K562 (cell line): ENCODE data around the gene RPP25. TPM values are rescaled to one million over a fixed set of nuclear protein-coding genes. Genes with fewer than 3 reads are reported as not detected.

Experiments
- ATAC-seq: fragments of 200-7000 bp; cut with Tn5 transposase; 3 replicates; pipeline ENCODE4 v1.9.1; 2020; ENCODE audit warnings: moderate library complexity
- BruUV-seq: library from RNA; stranded (reverse); fragments of 400-500 nt; replicated peaks from 2 replicates; lab custom pipeline; 2021; lab: Mats Ljungman, UMichigan
- CTCF ChIA-PET: fragments of 300-600 bp; formaldehyde crosslinking; extraction: SDS; loops from one replicate; lab custom pipeline; 2021; ENCODE audit warnings: low intra/inter-chr PET ratio; lab: Yijun Ruan, JAX
- POLR2A ChIA-PET: fragments of 300-600, 350-650 bp; sonication (Branson Sonifier 250); formaldehyde crosslinking; extraction: SDS; loops from one replicate; lab custom pipeline; 2021; ENCODE audit warnings: antibody characterized with exemption, inconsistent platforms; lab: Yijun Ruan, JAX
- DNase-seq, 4 experiments: peaks; one replicate each; pipeline versions ENCODE4 v3.0.0 to v3.0.0-alpha.2; 2011 to 2018; ENCODE audit warnings: low spot score in 3 of 4, mixed read lengths in 3 of 4; ENCODE audit errors: extremely low read depth in 1 of 4
- FAIRE-seq: peaks from 2 replicates; lab custom pipeline; 2011; peaks lifted over from hg19 to GRCh38; lab: Jason Lieb, UNC
- H2AFZ ChIP-seq: 2 replicates; pipeline ENCODE4 v1.6.0; 2011; ENCODE audit warnings: low read depth, low read length, control low read depth, inconsistent platforms
- H3K27ac ChIP-seq: fragments of 200-600 bp; 3 replicates; pipeline ENCODE4 v1.8.0; 2011; ENCODE audit warnings: low read depth, mild to moderate bottlenecking, control low read depth, inconsistent platforms, low read length, moderate library complexity, mixed read lengths; ENCODE audit errors: extremely low read depth
- H3K27me3 ChIP-seq, 2 experiments: fragments of 300-600 bp in 1 of 2; 2 replicates in 1 of 2; 3 replicates in 1 of 2; pipeline versions ENCODE4 v1.6.0 to v1.8.0; 2011; ENCODE audit warnings: inconsistent platforms in 2 of 2, low read length in 2 of 2, mild to moderate bottlenecking in 1 of 2, mixed read lengths in 1 of 2, moderate library complexity in 1 of 2; ENCODE audit not compliant: control insufficient read depth in 2 of 2, insufficient read depth in 2 of 2
- H3K36me3 ChIP-seq: fragments of 300-600 bp; 3 replicates; pipeline ENCODE4 v1.8.0; 2011; ENCODE audit warnings: mild to moderate bottlenecking, low read length, inconsistent platforms; ENCODE audit not compliant: control insufficient read depth, insufficient read depth
- H3K4me1 ChIP-seq, 2 experiments: fragments of 200-600 bp in 1 of 2; replicated peaks in 1 of 2; 2 replicates in 1 of 2; 3 replicates in 1 of 2; pipeline versions ENCODE4 v1.5.1 to v1.8.0; 2011; ENCODE audit warnings: inconsistent platforms in 2 of 2, low read length in 2 of 2, mild to moderate bottlenecking in 1 of 2, mixed read lengths in 1 of 2, moderate library complexity in 1 of 2; ENCODE audit not compliant: control insufficient read depth in 2 of 2, insufficient read depth in 2 of 2
- H3K4me2 ChIP-seq: 2 replicates; pipeline ENCODE4 v1.6.1; 2011; ENCODE audit warnings: low read length, control low read depth, inconsistent platforms, mixed read lengths; ENCODE audit not compliant: insufficient read depth
- H3K4me3 ChIP-seq: fragments of 200-600 bp; sonication (generic), shearing (Covaris generic); 2 replicates; pipeline ENCODE4 v1.5.1; 2016; ENCODE audit warnings: control low read depth, inconsistent platforms
- H3K79me2 ChIP-seq: fragments of 200-600 bp; 3 replicates; pipeline ENCODE4 v1.8.0; 2011; ENCODE audit warnings: low read length, inconsistent platforms; ENCODE audit not compliant: control insufficient read depth, insufficient read depth
- H3K9ac ChIP-seq, 2 experiments: 2 replicates each; pipeline versions ENCODE4 v1.6.0 to v1.6.1; 2011; ENCODE audit warnings: low read depth in 2 of 2, low read length in 2 of 2, control low read depth in 1 of 2, inconsistent platforms in 1 of 2, mild to moderate bottlenecking in 1 of 2, mixed read lengths in 1 of 2; ENCODE audit not compliant: insufficient read depth in 1 of 2
- H3K9me1 ChIP-seq: one replicate; pipeline ENCODE4 v1.6.0; 2011; ENCODE audit warnings: inconsistent platforms, mild to moderate bottlenecking, low read length, moderate library complexity; ENCODE audit not compliant: control insufficient read depth, insufficient read depth
- H3K9me3 ChIP-seq: replicated peaks from 2 replicates; pipeline ENCODE4 v1.5.1; 2011; ENCODE audit warnings: low read depth, low read length, inconsistent platforms; ENCODE audit not compliant: control insufficient read depth, insufficient read depth
- H4K20me1 ChIP-seq: replicated peaks from 2 replicates; pipeline ENCODE4 v1.6.1; 2011; ENCODE audit warnings: low read length, inconsistent platforms, mixed read lengths; ENCODE audit not compliant: control insufficient read depth, insufficient read depth
- CCNT2 ChIP-seq: IDR thresholded peaks from 2 replicates; pipeline ENCODE4 v1.6.1; 2011; ENCODE audit warnings: borderline replicate concordance, low read depth, mild to moderate bottlenecking, moderate library complexity, mixed read lengths, low read length; ENCODE audit not compliant: insufficient read length; ENCODE audit errors: extremely low read depth
- DMBX1 ChIP-seq: fragments of 250-450 bp; sonication (Bioruptor Pico); IDR thresholded peaks from 2 replicates; pipeline ENCODE4 v1.8.0; 2022; ENCODE audit warnings: inconsistent platforms, mild to moderate bottlenecking, moderate library complexity, borderline replicate concordance
- ELF4 ChIP-seq: fragments of 450-650 bp; formaldehyde crosslinking; IDR thresholded peaks from 2 replicates; pipeline ENCODE4 v1.4.0; 2022; ENCODE audit warnings: missing genetic modification characterization
- ETV1 ChIP-seq: fragments of 450-650 bp; conservative IDR thresholded peaks from 2 replicates; pipeline ENCODE4 v1.6.1; 2016; ENCODE audit warnings: missing genetic modification characterization, control low read depth, low read depth, missing compliant biosample characterization
- GABPA ChIP-seq: fragments of 200-800 bp; sonication (Bioruptor generic); conservative IDR thresholded peaks from 2 replicates; pipeline ENCODE4 v1.6.1; 2016; ENCODE audit warnings: low read depth, missing genetic modification characterization, missing compliant biosample characterization
- HDGF ChIP-seq: fragments of 450-650 bp; IDR thresholded peaks from 2 replicates; pipeline ENCODE4 v1.6.1; 2016
- MCM5 ChIP-seq: fragments of 450-650 bp; IDR thresholded peaks from 2 replicates; pipeline ENCODE4 v1.6.1; 2016; ENCODE audit warnings: low read depth
- TARDBP ChIP-seq: fragments of 450-650 bp; IDR thresholded peaks from 2 replicates; pipeline ENCODE4 v1.6.1; 2016
- ZNF561 ChIP-seq: fragments of 450-650 bp; formaldehyde crosslinking; conservative IDR thresholded peaks from 2 replicates; pipeline ENCODE4 v1.4.0; 2020; ENCODE audit warnings: mild to moderate bottlenecking, moderate library complexity
- WGBS: fragments of 100-300 bp; shearing (Covaris generic); methylation state at CpG from one replicate; pipeline ENCODE4 v1.1.6; 2016; ENCODE audit warnings: low coverage, mixed read lengths; ENCODE audit not compliant: insufficient coverage; ENCODE audit errors: missing lambda C conversion rate; 5-methylcytosine and 5-hydroxymethylcytosine counted together
- in situ Hi-C: fragments of 300-500 bp; cut with MboI; formaldehyde crosslinking; loops from 4 replicates; pipeline ENCODE4 v1.15.0; 2018; ENCODE audit warnings: inconsistent platforms, mixed read lengths
- intact Hi-C: fragments of 100-400 bp; cut with micrococcal nuclease; formaldehyde crosslinking; loops from 2 replicates; pipeline ENCODE4 v1.14.2; 2022
- polyA plus RNA-seq, 8 experiments: library from polyadenylated mRNA; depleted of rRNA in 4 of 8; stranded (reverse) in 5 of 8; unstranded in 3 of 8; fragments of >200 nt; fragmentation: Nextera tagmentation in 2 of 8; fragmentation: Illumina TruSeq in 1 of 8; extraction: Ambion mirVana in 2 of 8; extraction: Trizol in 1 of 8; gene quantifications; 2 replicates each; pipeline versions ENCODE4 v1.2.1 to v1.2.3, GENCODE V29; 2011 to 2014; ENCODE audit warnings: inconsistent platforms in 1 of 8, missing spikeins in 1 of 8
- total RNA-seq, 7 experiments: library from RNA; depleted of rRNA in 6 of 7; stranded (reverse); fragments of >200 nt in 6 of 7; fragmentation: Illumina TruSeq in 2 of 7; extraction: Trizol in 2 of 7; gene quantifications; 2 replicates each; pipeline versions ENCODE4 v1.2.1 to v1.2.3, GENCODE V29; 2011 to 2021; ENCODE audit warnings: low replicate concordance in 1 of 7
- TF ChIP-seq, protein P1 (sequence below): IDR thresholded peaks from 2 replicates; pipeline ENCODE4 v1.6.1; 2011; ENCODE audit warnings: borderline replicate concordance, low read depth, mild to moderate bottlenecking, moderate library complexity, low read length; ENCODE audit not compliant: insufficient read depth, poor library complexity, severe bottlenecking
- TF ChIP-seq, protein P2 (sequence below): fragments of 200-400 bp; formaldehyde crosslinking; IDR thresholded peaks from 2 replicates; pipeline ENCODE4 v1.6.1; 2017; ENCODE audit warnings: mild to moderate bottlenecking, low read depth, low read length, moderate library complexity
- TF ChIP-seq, protein P3 (sequence below): sonication (generic); formaldehyde crosslinking; IDR thresholded peaks from 2 replicates; pipeline ENCODE4 v1.8.0; 2022; ENCODE audit warnings: mild to moderate bottlenecking, missing genetic modification reagents
- TF ChIP-seq, protein P4 (sequence below): fragments of 450-650 bp; IDR thresholded peaks from 2 replicates; pipeline ENCODE4 v1.6.1; 2016; ENCODE audit warnings: low read depth, mild to moderate bottlenecking, moderate library complexity
- TF ChIP-seq, protein P5 (sequence below): fragments of 250-450 bp; sonication (Bioruptor Pico); IDR thresholded peaks from 2 replicates; pipeline ENCODE4 v1.5.0; 2020; ENCODE audit warnings: mild to moderate bottlenecking

RPP25 gene
- total and polyA plus RNA-seq, 9 of the 15 experiments (the other 6 are each of a cell fraction or from before 2014, with no cell fraction given) = 1.1 to 12.3 (median 5.6) TPM

DNA sequence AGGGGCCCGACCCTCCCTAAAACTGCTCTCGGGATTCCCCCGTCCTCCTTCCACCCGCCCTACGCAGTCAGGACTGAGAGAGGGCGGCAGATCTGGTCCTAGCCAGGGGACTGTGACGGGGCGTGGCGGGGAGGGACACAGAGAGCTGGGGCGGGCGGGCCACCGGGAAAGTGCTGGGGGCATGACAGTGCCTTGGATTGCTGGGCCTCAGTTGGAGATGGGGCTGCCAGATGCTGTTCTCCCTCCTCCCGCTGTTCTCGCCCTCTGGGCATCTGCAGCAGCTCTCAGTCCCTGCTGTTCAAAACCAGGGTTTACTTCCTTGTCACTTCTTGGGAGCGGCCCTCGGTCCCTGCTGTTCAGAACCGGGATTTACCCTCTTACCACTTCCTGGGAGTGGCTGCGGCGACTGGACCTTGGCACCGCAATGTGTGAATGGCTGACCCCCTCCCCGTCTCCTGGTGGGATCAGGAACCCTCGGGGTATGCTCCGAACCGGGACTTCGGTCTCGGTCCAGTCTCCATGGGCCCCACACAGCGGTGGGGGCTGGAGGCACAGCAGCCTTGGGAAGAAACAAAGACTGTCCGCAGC lies 1.8 kb upstream of the RPP25 start:
- intact Hi-C loops (loop anchor here (10.0 kb wide), 2 partner anchors 246 to 584 kb away; partner anchors contain the start of gene C15orf39), in situ Hi-C loops (no loop called here)
- peaks cover 30 to 48% of the 10 kb centered on the region in 2 experiments for H3K27me3 ChIP-seq
- WGBS = 22% methylated on average over 24 of the region's 28 CpGs
- H3K9ac ChIP-seq = no peak overlapping the region
- ATAC-seq (no peak), FAIRE-seq (no peak), DNase-seq (peak in 1 of 4 experiments; percentile 8)
- no peak overlapping the region for H2AFZ ChIP-seq
- no peaks in the 10 kb centered on the region for H3K36me3 ChIP-seq
- peaks cover 7% of the 10 kb centered on the region; the same call in 1 of the 3 replicates for H3K79me2 ChIP-seq
- no peak overlapping the region for H3K4me3 ChIP-seq
- H4K20me1 ChIP-seq = peaks cover 27% of the 10 kb centered on the region
- no peak overlapping the region for H3K27ac ChIP-seq
- ChIA-PET POLR2A (interaction anchor here (0.5 to 0.6 kb wide), 3 partner anchors 17 to 693 kb away, joined by 3 to 4 read pairs (median 3); no protein-coding TSS in a partner anchor), CTCF (interaction anchor here (0.6 kb wide), 2 partner anchors 232 to 286 kb away, joined by 3 read pairs; no protein-coding TSS in a partner anchor)
- H3K9me3 ChIP-seq = no peaks in the 10 kb centered on the region
- no peak overlapping the region for H3K4me2 ChIP-seq
- BruUV-seq = no TSS peak
- H3K4me1 ChIP-seq = peaks cover 34 to 54% of the 10 kb centered on the region in 2 experiments
- peaks cover 4% of the 10 kb centered on the region for H3K9me1 ChIP-seq
- no peak for TF ChIP-seq TARDBP
- no peak for TF ChIP-seq ETV1 (tag)
- TF ChIP-seq, protein P1, sequence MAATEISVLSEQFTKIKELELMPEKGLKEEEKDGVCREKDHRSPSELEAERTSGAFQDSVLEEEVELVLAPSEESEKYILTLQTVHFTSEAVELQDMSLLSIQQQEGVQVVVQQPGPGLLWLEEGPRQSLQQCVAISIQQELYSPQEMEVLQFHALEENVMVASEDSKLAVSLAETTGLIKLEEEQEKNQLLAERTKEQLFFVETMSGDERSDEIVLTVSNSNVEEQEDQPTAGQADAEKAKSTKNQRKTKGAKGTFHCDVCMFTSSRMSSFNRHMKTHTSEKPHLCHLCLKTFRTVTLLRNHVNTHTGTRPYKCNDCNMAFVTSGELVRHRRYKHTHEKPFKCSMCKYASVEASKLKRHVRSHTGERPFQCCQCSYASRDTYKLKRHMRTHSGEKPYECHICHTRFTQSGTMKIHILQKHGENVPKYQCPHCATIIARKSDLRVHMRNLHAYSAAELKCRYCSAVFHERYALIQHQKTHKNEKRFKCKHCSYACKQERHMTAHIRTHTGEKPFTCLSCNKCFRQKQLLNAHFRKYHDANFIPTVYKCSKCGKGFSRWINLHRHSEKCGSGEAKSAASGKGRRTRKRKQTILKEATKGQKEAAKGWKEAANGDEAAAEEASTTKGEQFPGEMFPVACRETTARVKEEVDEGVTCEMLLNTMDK = no peak
- no peak for TF ChIP-seq HDGF
- no peak for TF ChIP-seq GABPA (tag)
- no peak for TF ChIP-seq DMBX1 (CRISPR knock-in tag)
- TF ChIP-seq, protein P2, sequence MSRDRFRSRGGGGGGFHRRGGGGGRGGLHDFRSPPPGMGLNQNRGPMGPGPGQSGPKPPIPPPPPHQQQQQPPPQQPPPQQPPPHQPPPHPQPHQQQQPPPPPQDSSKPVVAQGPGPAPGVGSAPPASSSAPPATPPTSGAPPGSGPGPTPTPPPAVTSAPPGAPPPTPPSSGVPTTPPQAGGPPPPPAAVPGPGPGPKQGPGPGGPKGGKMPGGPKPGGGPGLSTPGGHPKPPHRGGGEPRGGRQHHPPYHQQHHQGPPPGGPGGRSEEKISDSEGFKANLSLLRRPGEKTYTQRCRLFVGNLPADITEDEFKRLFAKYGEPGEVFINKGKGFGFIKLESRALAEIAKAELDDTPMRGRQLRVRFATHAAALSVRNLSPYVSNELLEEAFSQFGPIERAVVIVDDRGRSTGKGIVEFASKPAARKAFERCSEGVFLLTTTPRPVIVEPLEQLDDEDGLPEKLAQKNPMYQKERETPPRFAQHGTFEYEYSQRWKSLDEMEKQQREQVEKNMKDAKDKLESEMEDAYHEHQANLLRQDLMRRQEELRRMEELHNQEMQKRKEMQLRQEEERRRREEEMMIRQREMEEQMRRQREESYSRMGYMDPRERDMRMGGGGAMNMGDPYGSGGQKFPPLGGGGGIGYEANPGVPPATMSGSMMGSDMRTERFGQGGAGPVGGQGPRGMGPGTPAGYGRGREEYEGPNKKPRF = no peak
- TF ChIP-seq, protein P3, sequence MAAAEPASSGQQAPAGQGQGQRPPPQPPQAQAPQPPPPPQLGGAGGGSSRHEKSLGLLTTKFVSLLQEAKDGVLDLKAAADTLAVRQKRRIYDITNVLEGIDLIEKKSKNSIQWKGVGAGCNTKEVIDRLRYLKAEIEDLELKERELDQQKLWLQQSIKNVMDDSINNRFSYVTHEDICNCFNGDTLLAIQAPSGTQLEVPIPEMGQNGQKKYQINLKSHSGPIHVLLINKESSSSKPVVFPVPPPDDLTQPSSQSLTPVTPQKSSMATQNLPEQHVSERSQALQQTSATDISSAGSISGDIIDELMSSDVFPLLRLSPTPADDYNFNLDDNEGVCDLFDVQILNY (CRISPR knock-in tag) = no peak
- no peak for TF ChIP-seq ELF4 (CRISPR knock-in tag)
- TF ChIP-seq MCM5 = no peak
- TF ChIP-seq CCNT2 = no peak
- no peak for TF ChIP-seq ZNF561 (CRISPR knock-in tag)
- TF ChIP-seq, protein P4, sequence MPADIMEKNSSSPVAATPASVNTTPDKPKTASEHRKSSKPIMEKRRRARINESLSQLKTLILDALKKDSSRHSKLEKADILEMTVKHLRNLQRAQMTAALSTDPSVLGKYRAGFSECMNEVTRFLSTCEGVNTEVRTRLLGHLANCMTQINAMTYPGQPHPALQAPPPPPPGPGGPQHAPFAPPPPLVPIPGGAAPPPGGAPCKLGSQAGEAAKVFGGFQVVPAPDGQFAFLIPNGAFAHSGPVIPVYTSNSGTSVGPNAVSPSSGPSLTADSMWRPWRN = no peak
- TF ChIP-seq, protein P5, sequence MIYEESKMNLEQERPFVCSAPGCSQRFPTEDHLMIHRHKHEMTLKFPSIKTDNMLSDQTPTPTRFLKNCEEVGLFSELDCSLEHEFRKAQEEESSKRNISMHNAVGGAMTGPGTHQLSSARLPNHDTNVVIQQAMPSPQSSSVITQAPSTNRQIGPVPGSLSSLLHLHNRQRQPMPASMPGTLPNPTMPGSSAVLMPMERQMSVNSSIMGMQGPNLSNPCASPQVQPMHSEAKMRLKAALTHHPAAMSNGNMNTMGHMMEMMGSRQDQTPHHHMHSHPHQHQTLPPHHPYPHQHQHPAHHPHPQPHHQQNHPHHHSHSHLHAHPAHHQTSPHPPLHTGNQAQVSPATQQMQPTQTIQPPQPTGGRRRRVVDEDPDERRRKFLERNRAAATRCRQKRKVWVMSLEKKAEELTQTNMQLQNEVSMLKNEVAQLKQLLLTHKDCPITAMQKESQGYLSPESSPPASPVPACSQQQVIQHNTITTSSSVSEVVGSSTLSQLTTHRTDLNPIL (CRISPR knock-in tag) = no peak
